ENCODE data around the gene NUPR2. TPM values are rescaled to one million over a fixed set of nuclear protein-coding genes. Genes with fewer than 3 reads are reported as not detected.
"Not testable (repeated sequence)": the region's sequence is repeated elsewhere in the genome, so short reads cannot be mapped to it uniquely, and the experiment has no call there.

Gene NUPR2
- total RNA-seq, 1 experiment from 2014 or later: not detected

DNA sequence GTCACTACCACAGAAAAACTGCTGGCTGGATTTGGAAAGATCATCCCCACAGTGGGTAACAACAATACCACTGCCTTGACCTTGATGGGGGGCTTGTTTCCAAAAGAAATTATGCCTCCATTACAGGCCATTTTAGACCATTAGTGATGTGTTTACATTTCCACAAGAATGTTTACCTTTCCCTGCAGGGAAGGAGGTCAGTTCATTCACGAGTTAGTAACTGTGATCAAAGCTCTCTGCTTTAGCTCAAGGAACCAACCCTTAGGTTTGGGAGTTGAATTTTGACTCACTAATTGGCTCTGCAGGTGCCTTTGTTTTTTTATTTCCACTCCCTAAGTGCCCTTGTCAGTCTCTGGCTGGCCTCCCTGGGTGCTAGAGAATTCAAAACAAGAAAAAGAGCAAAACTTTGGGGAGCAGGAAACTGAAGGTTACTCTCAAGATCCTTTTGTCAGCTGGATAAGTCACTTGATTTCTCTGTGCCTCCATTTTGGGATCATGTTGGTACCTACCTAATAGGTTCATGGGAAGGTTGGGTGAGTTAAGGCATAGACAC, 41.1 kb upstream of the NUPR2 start (continued):
- TF ChIP-seq, protein P1, sequence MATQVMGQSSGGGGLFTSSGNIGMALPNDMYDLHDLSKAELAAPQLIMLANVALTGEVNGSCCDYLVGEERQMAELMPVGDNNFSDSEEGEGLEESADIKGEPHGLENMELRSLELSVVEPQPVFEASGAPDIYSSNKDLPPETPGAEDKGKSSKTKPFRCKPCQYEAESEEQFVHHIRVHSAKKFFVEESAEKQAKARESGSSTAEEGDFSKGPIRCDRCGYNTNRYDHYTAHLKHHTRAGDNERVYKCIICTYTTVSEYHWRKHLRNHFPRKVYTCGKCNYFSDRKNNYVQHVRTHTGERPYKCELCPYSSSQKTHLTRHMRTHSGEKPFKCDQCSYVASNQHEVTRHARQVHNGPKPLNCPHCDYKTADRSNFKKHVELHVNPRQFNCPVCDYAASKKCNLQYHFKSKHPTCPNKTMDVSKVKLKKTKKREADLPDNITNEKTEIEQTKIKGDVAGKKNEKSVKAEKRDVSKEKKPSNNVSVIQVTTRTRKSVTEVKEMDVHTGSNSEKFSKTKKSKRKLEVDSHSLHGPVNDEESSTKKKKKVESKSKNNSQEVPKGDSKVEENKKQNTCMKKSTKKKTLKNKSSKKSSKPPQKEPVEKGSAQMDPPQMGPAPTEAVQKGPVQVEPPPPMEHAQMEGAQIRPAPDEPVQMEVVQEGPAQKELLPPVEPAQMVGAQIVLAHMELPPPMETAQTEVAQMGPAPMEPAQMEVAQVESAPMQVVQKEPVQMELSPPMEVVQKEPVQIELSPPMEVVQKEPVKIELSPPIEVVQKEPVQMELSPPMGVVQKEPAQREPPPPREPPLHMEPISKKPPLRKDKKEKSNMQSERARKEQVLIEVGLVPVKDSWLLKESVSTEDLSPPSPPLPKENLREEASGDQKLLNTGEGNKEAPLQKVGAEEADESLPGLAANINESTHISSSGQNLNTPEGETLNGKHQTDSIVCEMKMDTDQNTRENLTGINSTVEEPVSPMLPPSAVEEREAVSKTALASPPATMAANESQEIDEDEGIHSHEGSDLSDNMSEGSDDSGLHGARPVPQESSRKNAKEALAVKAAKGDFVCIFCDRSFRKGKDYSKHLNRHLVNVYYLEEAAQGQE (IDR thresholded peaks at IDR 0.05; ENCODE audit: low read depth): no peak
- TF ChIP-seq CBX3 (IDR thresholded peaks at IDR 0.05; ENCODE audit: low read depth) (no peak), SP1 (IDR thresholded peaks at IDR 0.05; ENCODE audit: low read depth) (no peak), ATF3 (IDR thresholded peaks at IDR 0.05) (no peak), EZH2phosphoT487 (IDR thresholded peaks at IDR 0.05; ENCODE audit: borderline replicate concordance) (no peak)

- CTCF ChIA-PET; H3K4me2 ChIP-seq (ENCODE audit: low read length); H3K9me3 ChIP-seq (ENCODE audit: control insufficient read depth in 1 of 2, insufficient read depth in 1 of 2, low read depth in 1 of 2, low read length in 2 of 2); POLR2A ChIA-PET; H3K4me1 ChIP-seq (ENCODE audit: control insufficient read depth in 1 of 2, insufficient read depth in 2 of 2, low read length in 2 of 2); intact Hi-C loops (cut with micrococcal nuclease); RAD21 ChIA-PET (ENCODE audit: low non-redundant PET in 1 of 2, low total read pairs in 2 of 2, uncharacterized antibody in 2 of 2, unreplicated experiment in 2 of 2); H2AFZ ChIP-seq (ENCODE audit: low read depth, low read length, poor library complexity, severe bottlenecking); H3K9ac ChIP-seq (ENCODE audit: low read length); H3K27ac ChIP-seq (ENCODE audit: low read depth, low read length); BruUV-seq (replicated peaks); H4K20me1 ChIP-seq (ENCODE audit: insufficient read depth); H3K4me3 ChIP-seq (replicated peaks in 1 of 2; ENCODE audit: low read depth in 1 of 2, low read length in 2 of 2); H3K79me2 ChIP-seq (ENCODE audit: insufficient read depth, low read length); ATAC-seq; H3K27me3 ChIP-seq (ENCODE audit: insufficient read depth, low read length); H3K36me3 ChIP-seq (ENCODE audit: control insufficient read depth in 1 of 2, insufficient read depth in 2 of 2, low read length in 2 of 2); DNase-seq (ENCODE audit: low read depth, low spot score); H3K9me2 ChIP-seq (ENCODE audit: insufficient read depth): not testable (repeated sequence)
These were observed 14.8 kb upstream of the NUPR2 start for GRCh38 chr7:56131062-56131461.

Measured in HCT116 (cell line).